Measurements from ENCODE around the gene PECR.

The PECR gene

GRCh38 chr2:216074380-216074779, 7.2 kb downstream of the PECR start:
- H3K4me3 ChIP-seq (ENCODE audit: low read length): no peak overlapping the region
- no peak overlapping the region for H2AFZ ChIP-seq (ENCODE audit: low read length)
- no peaks in the 10 kb centered on the region for H4K20me1 ChIP-seq (ENCODE audit: insufficient read depth, low read length)
- peaks cover 15% of the 10 kb centered on the region for H3K79me2 ChIP-seq (ENCODE audit: low read length)
- H3F3A ChIP-seq (ENCODE audit: insufficient read depth, low read length): no peaks in the 10 kb centered on the region
- no peak overlapping the region for H3K4me2 ChIP-seq (ENCODE audit: low read depth, low read length)
- H3K9me3 ChIP-seq (replicated peaks; ENCODE audit: insufficient read depth, low read length): no peaks in the 10 kb centered on the region
- no peak overlapping the region for H3K27ac ChIP-seq (ENCODE audit: low read length)
- TF ChIP-seq EZH2 (optimal IDR thresholded peaks at IDR 0.05; ENCODE audit: low read depth, low read length): no peak
- TF ChIP-seq, protein P1, sequence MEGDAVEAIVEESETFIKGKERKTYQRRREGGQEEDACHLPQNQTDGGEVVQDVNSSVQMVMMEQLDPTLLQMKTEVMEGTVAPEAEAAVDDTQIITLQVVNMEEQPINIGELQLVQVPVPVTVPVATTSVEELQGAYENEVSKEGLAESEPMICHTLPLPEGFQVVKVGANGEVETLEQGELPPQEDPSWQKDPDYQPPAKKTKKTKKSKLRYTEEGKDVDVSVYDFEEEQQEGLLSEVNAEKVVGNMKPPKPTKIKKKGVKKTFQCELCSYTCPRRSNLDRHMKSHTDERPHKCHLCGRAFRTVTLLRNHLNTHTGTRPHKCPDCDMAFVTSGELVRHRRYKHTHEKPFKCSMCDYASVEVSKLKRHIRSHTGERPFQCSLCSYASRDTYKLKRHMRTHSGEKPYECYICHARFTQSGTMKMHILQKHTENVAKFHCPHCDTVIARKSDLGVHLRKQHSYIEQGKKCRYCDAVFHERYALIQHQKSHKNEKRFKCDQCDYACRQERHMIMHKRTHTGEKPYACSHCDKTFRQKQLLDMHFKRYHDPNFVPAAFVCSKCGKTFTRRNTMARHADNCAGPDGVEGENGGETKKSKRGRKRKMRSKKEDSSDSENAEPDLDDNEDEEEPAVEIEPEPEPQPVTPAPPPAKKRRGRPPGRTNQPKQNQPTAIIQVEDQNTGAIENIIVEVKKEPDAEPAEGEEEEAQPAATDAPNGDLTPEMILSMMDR (IDR thresholded peaks at IDR 0.05; ENCODE audit: low read length): no peak
- no peak for TF ChIP-seq EZH2phosphoT487 (IDR thresholded peaks at IDR 0.05; ENCODE audit: low read length)
- no peaks in the 10 kb centered on the region for H3K4me1 ChIP-seq (ENCODE audit: low read length)
- DNase-seq: no peak
- H3K27me3 ChIP-seq (replicated peaks; ENCODE audit: insufficient read depth, low read length): no peaks in the 10 kb centered on the region
- no peaks in the 10 kb centered on the region for H3K36me3 ChIP-seq (replicated peaks; ENCODE audit: insufficient read depth, low read length)
- no peak overlapping the region for H3K9ac ChIP-seq (ENCODE audit: low read length)
- H3K9me2 ChIP-seq (replicated peaks; ENCODE audit: insufficient read depth, low read length): no peaks in the 10 kb centered on the region

DNA sequence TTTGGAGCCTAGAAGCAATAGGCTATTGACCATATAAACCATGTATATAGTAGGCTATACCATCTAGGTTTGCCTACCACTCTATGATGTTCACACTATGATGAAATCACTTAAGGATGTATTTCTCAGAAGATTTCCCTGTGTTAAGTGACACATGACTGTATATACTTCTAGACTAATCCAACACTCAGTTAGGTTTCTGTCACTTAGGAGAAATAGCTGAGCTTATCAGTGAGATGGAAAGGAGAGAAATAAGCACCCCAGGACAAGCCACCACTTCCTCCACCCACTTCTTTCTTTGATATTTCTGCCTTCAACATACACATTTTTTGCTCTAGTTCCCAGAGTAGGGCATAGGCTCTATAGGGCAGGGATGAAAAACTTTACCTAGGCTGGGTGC, 7.8 kb downstream of the PECR start:
- no peaks in the 10 kb centered on the region for H3K4me1 ChIP-seq (ENCODE audit: low read length)
- H4K20me1 ChIP-seq (ENCODE audit: insufficient read depth, low read length): no peaks in the 10 kb centered on the region
- H2AFZ ChIP-seq (ENCODE audit: low read length): no peak overlapping the region
- TF ChIP-seq, protein P1 (IDR thresholded peaks at IDR 0.05; ENCODE audit: low read length): no peak
- no peak for TF ChIP-seq EZH2 (optimal IDR thresholded peaks at IDR 0.05; ENCODE audit: low read depth, low read length)
- no peak for TF ChIP-seq EZH2phosphoT487 (IDR thresholded peaks at IDR 0.05; ENCODE audit: low read length)
- DNase-seq: no peak
- H3K27ac ChIP-seq (ENCODE audit: low read length): no peak overlapping the region
- H3K9me3 ChIP-seq (replicated peaks; ENCODE audit: insufficient read depth, low read length): no peaks in the 10 kb centered on the region
- H3K9me2 ChIP-seq (replicated peaks; ENCODE audit: insufficient read depth, low read length): no peaks in the 10 kb centered on the region
- H3K36me3 ChIP-seq (replicated peaks; ENCODE audit: insufficient read depth, low read length): no peaks in the 10 kb centered on the region
- H3K9ac ChIP-seq (ENCODE audit: low read length): no peak overlapping the region
- H3K27me3 ChIP-seq (replicated peaks; ENCODE audit: insufficient read depth, low read length): no peaks in the 10 kb centered on the region
- H3F3A ChIP-seq (ENCODE audit: insufficient read depth, low read length): no peaks in the 10 kb centered on the region
- no peak overlapping the region for H3K4me2 ChIP-seq (ENCODE audit: low read depth, low read length)
- no peak overlapping the region for H3K4me3 ChIP-seq (ENCODE audit: low read length)
- H3K79me2 ChIP-seq (ENCODE audit: low read length): peaks cover 13% of the 10 kb centered on the region

- Histone ChIP-seq H3K27me3 (replicated peaks; ENCODE audit: insufficient read depth, low read length) (no peaks in the 10 kb centered on the region), H3K79me2 (ENCODE audit: low read length) (peaks cover 11% of the 10 kb centered on the region; the same call in 1 of the 2 replicates), H3K4me3 (ENCODE audit: low read length) (no peak overlapping the region), H3K9me3 (replicated peaks; ENCODE audit: insufficient read depth, low read length) (no peaks in the 10 kb centered on the region), H2AFZ (ENCODE audit: low read length) (no peak overlapping the region), H4K20me1 (ENCODE audit: insufficient read depth, low read length) (no peaks in the 10 kb centered on the region), H3K9ac (ENCODE audit: low read length) (no peak overlapping the region), H3K4me1 (ENCODE audit: low read length) (no peaks in the 10 kb centered on the region), H3K9me2 (replicated peaks; ENCODE audit: insufficient read depth, low read length) (no peaks in the 10 kb centered on the region), H3K4me2 (ENCODE audit: low read depth, low read length) (no peak overlapping the region), H3F3A (ENCODE audit: insufficient read depth, low read length) (no peaks in the 10 kb centered on the region), H3K36me3 (replicated peaks; ENCODE audit: insufficient read depth, low read length) (no peaks in the 10 kb centered on the region), H3K27ac (ENCODE audit: low read length) (no peak overlapping the region)
- no peak for DNase-seq
- no peak for TF ChIP-seq EZH2phosphoT487 (IDR thresholded peaks at IDR 0.05; ENCODE audit: low read length)
- TF ChIP-seq, protein P1 (IDR thresholded peaks at IDR 0.05; ENCODE audit: low read length): no peak
- TF ChIP-seq EZH2 (optimal IDR thresholded peaks at IDR 0.05; ENCODE audit: low read depth, low read length): no peak
These were observed 9.1 kb downstream of the PECR start for GRCh38 chr2:216072473-216072872.

Measured in MM.1S (cell line).